ENCODE results near the gene GNAQ. TPM values are rescaled to one million over a fixed set of nuclear protein-coding genes. Genes with fewer than 3 reads are reported as not detected.

GNAQ gene
- total RNA-seq, 1 experiment from 2014 or later: 0.51 TPM

DNA sequence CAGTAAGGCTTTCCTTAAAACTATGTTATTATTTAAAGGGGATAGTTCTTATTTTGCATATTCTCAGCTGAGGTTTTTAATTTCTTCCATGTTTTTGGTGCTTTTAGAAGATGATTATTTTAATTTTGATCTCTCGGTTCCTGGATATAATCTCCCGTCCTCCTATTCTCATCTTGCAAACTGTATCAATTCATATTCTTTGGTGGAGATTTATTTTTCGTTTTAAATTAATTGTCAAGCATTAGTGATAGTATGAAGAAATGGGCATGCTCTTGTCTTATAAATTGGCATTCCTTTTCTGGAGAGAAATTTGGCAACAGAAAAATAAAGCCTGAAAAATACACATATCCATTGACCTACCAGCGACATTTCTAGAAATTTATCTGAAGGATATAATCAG, 15.5 kb upstream of the GNAQ start:
- H3K9me2 ChIP-seq (replicated peaks; ENCODE audit: low read length): no peaks in the 10 kb centered on the region
- no TSS peak for BruUV-seq (replicated peaks)
- DNase-seq (no peak), ATAC-seq (no peak)
- no peak for TF ChIP-seq CTCF (conservative IDR thresholded peaks at IDR 0.05; ENCODE audit: low read depth, low read length)
- POLR2A ChIA-PET (ENCODE audit: unreplicated experiment): no interaction called here
- H3F3A ChIP-seq (ENCODE audit: low read length, unreplicated experiment): no peaks in the 10 kb centered on the region
- no peaks in the 10 kb centered on the region for H3K36me3 ChIP-seq (ENCODE audit: low read depth, low read length)
- H4K20me1 ChIP-seq (ENCODE audit: low read length): no peaks in the 10 kb centered on the region
- H3K9ac ChIP-seq (ENCODE audit: low read length): no peak overlapping the region
- H3K4me1 ChIP-seq (ENCODE audit: insufficient read depth, low read length): no peaks in the 10 kb centered on the region
- H3K79me2 ChIP-seq (ENCODE audit: low read length): no peaks in the 10 kb centered on the region
- H3K4me3 ChIP-seq (ENCODE audit: low read length): no peak overlapping the region
- no peak overlapping the region for H2AFZ ChIP-seq (ENCODE audit: low read length)
- no peak overlapping the region for H3K27ac ChIP-seq (ENCODE audit: low read length)
- no peaks in the 10 kb centered on the region for H3K9me3 ChIP-seq (ENCODE audit: low read length)
- CTCF ChIA-PET: no interaction called here
- peaks cover 12% of the 10 kb centered on the region for H3K27me3 ChIP-seq (ENCODE audit: low read length)
- no peak overlapping the region for H3K4me2 ChIP-seq (ENCODE audit: low read length)
- intact Hi-C loops (cut with micrococcal nuclease): no loop called here

DNA sequence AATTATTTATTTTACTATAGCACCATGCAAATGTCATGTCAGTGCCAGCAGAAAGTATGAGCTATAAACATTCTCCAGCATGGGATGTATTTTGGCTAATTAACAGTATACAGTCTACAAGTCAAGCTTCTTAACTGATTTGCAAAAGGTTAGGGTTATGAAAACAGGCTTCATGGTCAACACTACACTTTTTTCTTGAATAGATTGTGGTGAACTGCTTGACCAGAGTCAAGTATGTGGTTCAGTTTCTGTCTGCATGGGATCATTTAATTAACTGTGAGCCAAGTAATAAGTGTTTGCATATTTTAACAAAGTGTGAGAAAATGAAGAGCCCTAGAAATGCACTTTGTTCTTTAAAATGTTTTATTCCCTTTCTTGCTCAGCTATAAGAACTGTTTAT, 14.5 kb upstream of the GNAQ start:
- DNase-seq (no peak), ATAC-seq (no peak)
- Histone ChIP-seq H3K9me2 (replicated peaks; ENCODE audit: low read length) (no peaks in the 10 kb centered on the region), H3K9me3 (ENCODE audit: low read length) (no peaks in the 10 kb centered on the region), H2AFZ (ENCODE audit: low read length) (no peak overlapping the region), H3K27me3 (ENCODE audit: low read length) (peaks cover 12% of the 10 kb centered on the region), H3K36me3 (ENCODE audit: low read depth, low read length) (no peaks in the 10 kb centered on the region), H3F3A (ENCODE audit: low read length, unreplicated experiment) (no peaks in the 10 kb centered on the region), H3K9ac (ENCODE audit: low read length) (no peak overlapping the region), H3K4me3 (ENCODE audit: low read length) (no peak overlapping the region), H3K79me2 (ENCODE audit: low read length) (no peaks in the 10 kb centered on the region), H3K4me2 (ENCODE audit: low read length) (no peak overlapping the region), H3K27ac (ENCODE audit: low read length) (no peak overlapping the region), H4K20me1 (ENCODE audit: low read length) (no peaks in the 10 kb centered on the region), H3K4me1 (ENCODE audit: insufficient read depth, low read length) (no peaks in the 10 kb centered on the region)
- ChIA-PET POLR2A (ENCODE audit: unreplicated experiment) (no interaction called here), CTCF (no interaction called here)
- no TSS peak for BruUV-seq (replicated peaks)
- intact Hi-C loops (cut with micrococcal nuclease): no loop called here
- TF ChIP-seq EZH2phosphoT487 (IDR thresholded peaks at IDR 0.05; ENCODE audit: borderline replicate concordance, low read length) (no peak), CTCF (conservative IDR thresholded peaks at IDR 0.05; ENCODE audit: low read depth, low read length) (no peak), EZH2 (IDR thresholded peaks at IDR 0.05; ENCODE audit: low read length, unreplicated experiment) (no peak)

DNA sequence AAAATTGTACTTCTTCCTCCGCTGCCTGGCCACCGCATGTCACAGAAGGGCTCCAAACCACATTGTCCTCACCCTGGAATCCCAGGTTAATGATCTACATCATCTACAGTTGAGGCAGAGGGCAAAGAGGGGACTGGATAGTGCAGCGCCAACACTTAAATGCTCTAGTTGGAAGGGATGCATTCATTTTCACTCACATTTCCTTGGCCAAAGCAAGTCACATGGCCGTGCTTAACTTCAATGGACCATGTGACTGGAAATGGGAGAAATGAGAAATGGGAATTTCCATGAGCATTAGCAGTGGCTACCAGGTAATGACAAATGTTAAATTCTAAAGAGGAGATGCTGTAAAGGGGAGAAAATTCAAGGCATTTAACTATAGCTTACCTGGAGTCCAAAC, 13.3 kb upstream of the GNAQ start:
- no TSS peak for BruUV-seq (replicated peaks)
- Histone ChIP-seq H3K9ac (ENCODE audit: low read length) (no peak overlapping the region), H3K9me2 (replicated peaks; ENCODE audit: low read length) (no peaks in the 10 kb centered on the region), H3K4me2 (ENCODE audit: low read length) (no peak overlapping the region), H2AFZ (ENCODE audit: low read length) (no peak overlapping the region), H3K4me1 (ENCODE audit: insufficient read depth, low read length) (no peaks in the 10 kb centered on the region; the same call in 1 of the 2 replicates), H3K9me3 (ENCODE audit: low read length) (no peaks in the 10 kb centered on the region), H3K27me3 (ENCODE audit: low read length) (peaks cover 12% of the 10 kb centered on the region), H3K79me2 (ENCODE audit: low read length) (no peaks in the 10 kb centered on the region), H4K20me1 (ENCODE audit: low read length) (no peaks in the 10 kb centered on the region), H3K27ac (ENCODE audit: low read length) (no peak overlapping the region), H3K36me3 (ENCODE audit: low read depth, low read length) (no peaks in the 10 kb centered on the region), H3F3A (ENCODE audit: low read length, unreplicated experiment) (no peaks in the 10 kb centered on the region), H3K4me3 (ENCODE audit: low read length) (no peak overlapping the region)
- no peak for ATAC-seq
- TF ChIP-seq EZH2 (IDR thresholded peaks at IDR 0.05; ENCODE audit: low read length, unreplicated experiment) (no peak), EZH2phosphoT487 (IDR thresholded peaks at IDR 0.05; ENCODE audit: borderline replicate concordance, low read length) (no peak), CTCF (conservative IDR thresholded peaks at IDR 0.05; ENCODE audit: low read depth, low read length) (no peak)
- intact Hi-C loops (cut with micrococcal nuclease): no loop called here
- POLR2A ChIA-PET (ENCODE audit: unreplicated experiment): no interaction called here
- no peak for DNase-seq
- CTCF ChIA-PET: no interaction called here
